ENCODE measurements around the gene NCAM1.

DNA sequence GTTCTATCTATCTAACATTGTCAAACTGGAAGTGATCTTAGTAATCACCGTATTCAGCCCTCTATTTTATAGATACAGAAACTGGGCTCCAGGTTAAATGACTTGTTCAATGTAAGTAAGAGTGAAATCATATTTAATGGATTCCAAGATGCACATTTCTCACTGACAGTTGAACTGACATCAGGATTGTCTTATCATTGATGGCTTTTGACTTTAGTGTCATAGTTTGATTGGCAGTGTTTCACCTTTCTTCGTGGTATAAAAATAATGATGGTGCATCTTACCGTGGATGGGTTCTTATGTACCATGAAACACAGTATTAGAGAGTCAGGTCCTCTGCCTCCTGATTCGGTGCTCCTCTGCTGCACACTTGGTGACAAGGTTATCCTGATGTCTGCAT, 123.1 kb downstream of the NCAM1 start:
- TF ChIP-seq, protein P1, sequence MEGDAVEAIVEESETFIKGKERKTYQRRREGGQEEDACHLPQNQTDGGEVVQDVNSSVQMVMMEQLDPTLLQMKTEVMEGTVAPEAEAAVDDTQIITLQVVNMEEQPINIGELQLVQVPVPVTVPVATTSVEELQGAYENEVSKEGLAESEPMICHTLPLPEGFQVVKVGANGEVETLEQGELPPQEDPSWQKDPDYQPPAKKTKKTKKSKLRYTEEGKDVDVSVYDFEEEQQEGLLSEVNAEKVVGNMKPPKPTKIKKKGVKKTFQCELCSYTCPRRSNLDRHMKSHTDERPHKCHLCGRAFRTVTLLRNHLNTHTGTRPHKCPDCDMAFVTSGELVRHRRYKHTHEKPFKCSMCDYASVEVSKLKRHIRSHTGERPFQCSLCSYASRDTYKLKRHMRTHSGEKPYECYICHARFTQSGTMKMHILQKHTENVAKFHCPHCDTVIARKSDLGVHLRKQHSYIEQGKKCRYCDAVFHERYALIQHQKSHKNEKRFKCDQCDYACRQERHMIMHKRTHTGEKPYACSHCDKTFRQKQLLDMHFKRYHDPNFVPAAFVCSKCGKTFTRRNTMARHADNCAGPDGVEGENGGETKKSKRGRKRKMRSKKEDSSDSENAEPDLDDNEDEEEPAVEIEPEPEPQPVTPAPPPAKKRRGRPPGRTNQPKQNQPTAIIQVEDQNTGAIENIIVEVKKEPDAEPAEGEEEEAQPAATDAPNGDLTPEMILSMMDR (conservative IDR thresholded peaks at IDR 0.05) = no peak
- no peak for TF ChIP-seq EZH2 (IDR thresholded peaks at IDR 0.05; ENCODE audit: low read depth)
